H1 (cell line): Measurements from ENCODE around the gene UTP25. TPM values are rescaled to one million over a fixed set of nuclear protein-coding genes. Genes with fewer than 3 reads are reported as not detected.
A peak's percentile ranks its signal among the peaks of the same experiment; 100 is the strongest.

Experiments used
- BACH1 ChIP-seq: IDR thresholded peaks from 2 replicates; pipeline ENCODE4 v1.6.1; 2012; ENCODE audit warnings: low read length, improper control_type of control experiment
- BCL11A ChIP-seq, 2 experiments: IDR thresholded peaks; one replicate each; pipeline ENCODE4 v1.6.1; 2011; ENCODE audit warnings: low read depth in 2 of 2, low read length in 2 of 2, mild to moderate bottlenecking in 2 of 2
- CHD1 ChIP-seq: IDR thresholded peaks from 2 replicates; pipeline ENCODE4 v1.6.1; 2012; ENCODE audit warnings: low read depth, low read length, improper control_type of control experiment
- CTCF ChIP-seq, 3 experiments: IDR thresholded peaks; 1 replicate in 2 of 3; 2 replicates in 1 of 3; pipeline versions ENCODE4 v1.5.1 to v1.6.1; 2011; ENCODE audit warnings: low read length in 3 of 3, mild to moderate bottlenecking in 3 of 3, inconsistent platforms in 2 of 3, low read depth in 1 of 3, moderate library complexity in 1 of 3; ENCODE audit not compliant: insufficient read depth in 1 of 3; ENCODE audit errors: control extremely low read depth in 1 of 3
- KDM4A ChIP-seq: IDR thresholded peaks from one replicate; pipeline ENCODE4 v1.7.1; 2012; ENCODE audit warnings: low read depth, mild to moderate bottlenecking, moderate library complexity, low read length, inconsistent platforms; ENCODE audit not compliant: severe bottlenecking
- NANOG ChIP-seq: IDR thresholded peaks from 2 replicates; pipeline ENCODE4 v1.6.1; 2011; ENCODE audit warnings: low read length, low read depth, mild to moderate bottlenecking, inconsistent platforms; ENCODE audit not compliant: insufficient read depth, poor library complexity, severe bottlenecking
- polyA plus RNA-seq, 7 experiments: library from polyadenylated mRNA; depleted of rRNA in 3 of 7; stranded (reverse) in 5 of 7; unstranded in 2 of 7; fragments of >200 nt in 5 of 7; fragments of 200-250 nt in 2 of 7; gene quantifications; 1 replicate in 5 of 7; 2 replicates in 1 of 7; 4 replicates in 1 of 7; pipeline versions ENCODE4 v1.2.1 to v1.2.3, GENCODE V29; 2011 to 2013; ENCODE audit warnings: missing spikeins in 2 of 7, mixed read lengths in 2 of 7
- total RNA-seq: library from RNA; stranded (reverse); fragmentation: NEBNext Ultra II Directional; extraction: Animal tissue kit (Norgen Biotek cat#: 25700); gene quantifications from 2 replicates; pipeline ENCODE4 v1.2.1, GENCODE V29; 2021

UTP25 gene
- total and polyA plus RNA-seq, 2 of the 8 experiments (the other 6 are each of a cell fraction or from before 2014, with no cell fraction given), result 4.0 to 7.6 TPM

GRCh38 chr1:209784265-209785169 is 43.3 kb upstream of the UTP25 start, which contains the start of gene C1orf74 (continued):
- no peak for TF ChIP-seq BCL11A (IDR thresholded peaks at IDR 0.05; ENCODE audit: low read depth in 2 of 2, low read length in 2 of 2)
- TF ChIP-seq BACH1, result 0 out of 2 replicates have a peak, but pooled peaks have one; percentile 24
- no peak for TF ChIP-seq CHD1
- peak; percentile 93 for TF ChIP-seq KDM4A
- no peak for TF ChIP-seq CTCF (IDR thresholded peaks at IDR 0.05; ENCODE audit: control extremely low read depth in 1 of 3, insufficient read depth in 1 of 3, low read depth in 1 of 3, low read length in 3 of 3)
- TF ChIP-seq NANOG, result no peak
